K562 (cell line): ENCODE results near the gene MCC. TPM values are rescaled to one million over a fixed set of nuclear protein-coding genes. Genes with fewer than 3 reads are reported as not detected.

Source experiments
- ATAC-seq: fragments of 200-7000 bp; cut with Tn5 transposase; 3 replicates; pipeline ENCODE4 v1.9.1; 2020; ENCODE audit warnings: moderate library complexity
- BruUV-seq: library from RNA; stranded (reverse); fragments of 400-500 nt; replicated peaks from 2 replicates; lab custom pipeline; 2021; lab: Mats Ljungman, UMichigan
- CTCF ChIA-PET: fragments of 300-600 bp; formaldehyde crosslinking; extraction: SDS; loops from one replicate; lab custom pipeline; 2021; ENCODE audit warnings: low intra/inter-chr PET ratio; lab: Yijun Ruan, JAX
- POLR2A ChIA-PET: fragments of 300-600, 350-650 bp; sonication (Branson Sonifier 250); formaldehyde crosslinking; extraction: SDS; loops from one replicate; lab custom pipeline; 2021; ENCODE audit warnings: antibody characterized with exemption, inconsistent platforms; lab: Yijun Ruan, JAX
- DNase-seq, 4 experiments: peaks; one replicate each; pipeline versions ENCODE4 v3.0.0 to v3.0.0-alpha.2; 2011 to 2018; ENCODE audit warnings: low spot score in 3 of 4, mixed read lengths in 3 of 4; ENCODE audit errors: extremely low read depth in 1 of 4
- FAIRE-seq: peaks from 2 replicates; lab custom pipeline; 2011; peaks lifted over from hg19 to GRCh38; lab: Jason Lieb, UNC
- H2AFZ ChIP-seq: 2 replicates; pipeline ENCODE4 v1.6.0; 2011; ENCODE audit warnings: low read depth, low read length, control low read depth, inconsistent platforms
- H3K27ac ChIP-seq: fragments of 200-600 bp; 3 replicates; pipeline ENCODE4 v1.8.0; 2011; ENCODE audit warnings: low read depth, mild to moderate bottlenecking, control low read depth, inconsistent platforms, low read length, moderate library complexity, mixed read lengths; ENCODE audit errors: extremely low read depth
- H3K27me3 ChIP-seq, 2 experiments: fragments of 300-600 bp in 1 of 2; 2 replicates in 1 of 2; 3 replicates in 1 of 2; pipeline versions ENCODE4 v1.6.0 to v1.8.0; 2011; ENCODE audit warnings: inconsistent platforms in 2 of 2, low read length in 2 of 2, mild to moderate bottlenecking in 1 of 2, mixed read lengths in 1 of 2, moderate library complexity in 1 of 2; ENCODE audit not compliant: control insufficient read depth in 2 of 2, insufficient read depth in 2 of 2
- H3K36me3 ChIP-seq: fragments of 300-600 bp; 3 replicates; pipeline ENCODE4 v1.8.0; 2011; ENCODE audit warnings: mild to moderate bottlenecking, low read length, inconsistent platforms; ENCODE audit not compliant: control insufficient read depth, insufficient read depth
- H3K4me1 ChIP-seq, 2 experiments: fragments of 200-600 bp in 1 of 2; replicated peaks in 1 of 2; 2 replicates in 1 of 2; 3 replicates in 1 of 2; pipeline versions ENCODE4 v1.5.1 to v1.8.0; 2011; ENCODE audit warnings: inconsistent platforms in 2 of 2, low read length in 2 of 2, mild to moderate bottlenecking in 1 of 2, mixed read lengths in 1 of 2, moderate library complexity in 1 of 2; ENCODE audit not compliant: control insufficient read depth in 2 of 2, insufficient read depth in 2 of 2
- H3K4me2 ChIP-seq: 2 replicates; pipeline ENCODE4 v1.6.1; 2011; ENCODE audit warnings: low read length, control low read depth, inconsistent platforms, mixed read lengths; ENCODE audit not compliant: insufficient read depth
- H3K4me3 ChIP-seq: fragments of 200-600 bp; sonication (generic), shearing (Covaris generic); 2 replicates; pipeline ENCODE4 v1.5.1; 2016; ENCODE audit warnings: control low read depth, inconsistent platforms
- H3K79me2 ChIP-seq: fragments of 200-600 bp; 3 replicates; pipeline ENCODE4 v1.8.0; 2011; ENCODE audit warnings: low read length, inconsistent platforms; ENCODE audit not compliant: control insufficient read depth, insufficient read depth
- H3K9ac ChIP-seq, 2 experiments: 2 replicates each; pipeline versions ENCODE4 v1.6.0 to v1.6.1; 2011; ENCODE audit warnings: low read depth in 2 of 2, low read length in 2 of 2, control low read depth in 1 of 2, inconsistent platforms in 1 of 2, mild to moderate bottlenecking in 1 of 2, mixed read lengths in 1 of 2; ENCODE audit not compliant: insufficient read depth in 1 of 2
- H3K9me1 ChIP-seq: one replicate; pipeline ENCODE4 v1.6.0; 2011; ENCODE audit warnings: inconsistent platforms, mild to moderate bottlenecking, low read length, moderate library complexity; ENCODE audit not compliant: control insufficient read depth, insufficient read depth
- H3K9me3 ChIP-seq: replicated peaks from 2 replicates; pipeline ENCODE4 v1.5.1; 2011; ENCODE audit warnings: low read depth, low read length, inconsistent platforms; ENCODE audit not compliant: control insufficient read depth, insufficient read depth
- H4K20me1 ChIP-seq: replicated peaks from 2 replicates; pipeline ENCODE4 v1.6.1; 2011; ENCODE audit warnings: low read length, inconsistent platforms, mixed read lengths; ENCODE audit not compliant: control insufficient read depth, insufficient read depth
- ATF4 ChIP-seq: fragments of 450-650 bp; formaldehyde crosslinking; IDR thresholded peaks from 2 replicates; pipeline ENCODE4 v1.4.0; 2022; ENCODE audit warnings: mild to moderate bottlenecking, moderate library complexity
- CTCF ChIP-seq, 3 experiments: IDR thresholded peaks in 2 of 3; conservative IDR thresholded peaks in 1 of 3; 2 replicates each; pipeline ENCODE4 v1.5.1; 2011 to 2012; ENCODE audit warnings: low read length in 3 of 3, mild to moderate bottlenecking in 3 of 3, control low read depth in 2 of 3, improper control_type of control experiment in 1 of 3, inconsistent platforms in 1 of 3, low read depth in 1 of 3, mixed read lengths in 1 of 3, moderate library complexity in 1 of 3; ENCODE audit not compliant: insufficient read depth in 2 of 3
- MAZ ChIP-seq, 2 experiments: fragments of 450-650 bp in 1 of 2; sonication (generic) in 1 of 2; formaldehyde crosslinking; IDR thresholded peaks in 1 of 2; conservative IDR thresholded peaks in 1 of 2; 2 replicates each; pipeline versions ENCODE4 v1.4.0 to v1.5.0; 2020; ENCODE audit warnings: mild to moderate bottlenecking in 1 of 2, missing genetic modification reagents in 1 of 2
- MYBL2 ChIP-seq, 2 experiments: fragments of 450-650 bp in 1 of 2; sonication (generic) in 1 of 2; formaldehyde crosslinking in 1 of 2; IDR thresholded peaks; 2 replicates each; pipeline versions ENCODE4 v1.6.1 to v1.8.1; 2017 to 2022; ENCODE audit warnings: borderline replicate concordance in 1 of 2, inconsistent platforms in 1 of 2, low read depth in 1 of 2, mild to moderate bottlenecking in 1 of 2, missing genetic modification reagents in 1 of 2, moderate library complexity in 1 of 2
- SMAD1 ChIP-seq: fragments of 150-350 bp; IDR thresholded peaks from 2 replicates; pipeline ENCODE4 v1.6.1; 2014; ENCODE audit warnings: low read length, low read depth; ENCODE audit not compliant: partially characterized antibody
- ZFPM2 ChIP-seq: fragments of 250-450 bp; sonication (Bioruptor Pico); IDR thresholded peaks from 2 replicates; pipeline ENCODE4 v1.5.1; 2022; ENCODE audit warnings: mild to moderate bottlenecking
- ZNF124 ChIP-seq: sonication (generic); formaldehyde crosslinking; IDR thresholded peaks from 2 replicates; pipeline ENCODE4 v1.8.1; 2022; ENCODE audit warnings: missing genetic modification reagents
- WGBS: fragments of 100-300 bp; shearing (Covaris generic); methylation state at CpG from one replicate; pipeline ENCODE4 v1.1.6; 2016; ENCODE audit warnings: low coverage, mixed read lengths; ENCODE audit not compliant: insufficient coverage; ENCODE audit errors: missing lambda C conversion rate; 5-methylcytosine and 5-hydroxymethylcytosine counted together
- in situ Hi-C: fragments of 300-500 bp; cut with MboI; formaldehyde crosslinking; loops from 4 replicates; pipeline ENCODE4 v1.15.0; 2018; ENCODE audit warnings: inconsistent platforms, mixed read lengths
- intact Hi-C: fragments of 100-400 bp; cut with micrococcal nuclease; formaldehyde crosslinking; loops from 2 replicates; pipeline ENCODE4 v1.14.2; 2022
- polyA plus RNA-seq, 8 experiments: library from polyadenylated mRNA; depleted of rRNA in 4 of 8; stranded (reverse) in 5 of 8; unstranded in 3 of 8; fragments of >200 nt; fragmentation: Nextera tagmentation in 2 of 8; fragmentation: Illumina TruSeq in 1 of 8; extraction: Ambion mirVana in 2 of 8; extraction: Trizol in 1 of 8; gene quantifications; 2 replicates each; pipeline versions ENCODE4 v1.2.1 to v1.2.3, GENCODE V29; 2011 to 2014; ENCODE audit warnings: inconsistent platforms in 1 of 8, missing spikeins in 1 of 8
- total RNA-seq, 7 experiments: library from RNA; depleted of rRNA in 6 of 7; stranded (reverse); fragments of >200 nt in 6 of 7; fragmentation: Illumina TruSeq in 2 of 7; extraction: Trizol in 2 of 7; gene quantifications; 2 replicates each; pipeline versions ENCODE4 v1.2.1 to v1.2.3, GENCODE V29; 2011 to 2021; ENCODE audit warnings: low replicate concordance in 1 of 7
- TF ChIP-seq, protein P1 (sequence below): fragments of 150-350 bp; IDR thresholded peaks from 2 replicates; pipeline ENCODE4 v1.6.1; 2014; ENCODE audit warnings: low read depth, mild to moderate bottlenecking, low read length, borderline replicate concordance

Gene MCC
- total and polyA plus RNA-seq, 9 of the 15 experiments (the other 6 are each of a cell fraction or from before 2014, with no cell fraction given) = 0.04 to 0.24 (median 0.06) TPM; not detected in 1

- TF ChIP-seq, protein P1, sequence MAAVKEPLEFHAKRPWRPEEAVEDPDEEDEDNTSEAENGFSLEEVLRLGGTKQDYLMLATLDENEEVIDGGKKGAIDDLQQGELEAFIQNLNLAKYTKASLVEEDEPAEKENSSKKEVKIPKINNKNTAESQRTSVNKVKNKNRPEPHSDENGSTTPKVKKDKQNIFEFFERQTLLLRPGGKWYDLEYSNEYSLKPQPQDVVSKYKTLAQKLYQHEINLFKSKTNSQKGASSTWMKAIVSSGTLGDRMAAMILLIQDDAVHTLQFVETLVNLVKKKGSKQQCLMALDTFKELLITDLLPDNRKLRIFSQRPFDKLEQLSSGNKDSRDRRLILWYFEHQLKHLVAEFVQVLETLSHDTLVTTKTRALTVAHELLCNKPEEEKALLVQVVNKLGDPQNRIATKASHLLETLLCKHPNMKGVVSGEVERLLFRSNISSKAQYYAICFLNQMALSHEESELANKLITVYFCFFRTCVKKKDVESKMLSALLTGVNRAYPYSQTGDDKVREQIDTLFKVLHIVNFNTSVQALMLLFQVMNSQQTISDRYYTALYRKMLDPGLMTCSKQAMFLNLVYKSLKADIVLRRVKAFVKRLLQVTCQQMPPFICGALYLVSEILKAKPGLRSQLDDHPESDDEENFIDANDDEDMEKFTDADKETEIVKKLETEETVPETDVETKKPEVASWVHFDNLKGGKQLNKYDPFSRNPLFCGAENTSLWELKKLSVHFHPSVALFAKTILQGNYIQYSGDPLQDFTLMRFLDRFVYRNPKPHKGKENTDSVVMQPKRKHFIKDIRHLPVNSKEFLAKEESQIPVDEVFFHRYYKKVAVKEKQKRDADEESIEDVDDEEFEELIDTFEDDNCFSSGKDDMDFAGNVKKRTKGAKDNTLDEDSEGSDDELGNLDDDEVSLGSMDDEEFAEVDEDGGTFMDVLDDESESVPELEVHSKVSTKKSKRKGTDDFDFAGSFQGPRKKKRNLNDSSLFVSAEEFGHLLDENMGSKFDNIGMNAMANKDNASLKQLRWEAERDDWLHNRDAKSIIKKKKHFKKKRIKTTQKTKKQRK = no peak
- TF ChIP-seq SMAD1 = no peak
- TF ChIP-seq ZNF124 (CRISPR knock-in tag) = no peak
- TF ChIP-seq CTCF (IDR thresholded peaks at IDR 0.05 in 2 of 3, conservative IDR thresholded peaks at IDR 0.05 in 1 of 3; ENCODE audit: insufficient read depth in 2 of 3, low read depth in 1 of 3, low read length in 3 of 3) = no peak
These were observed 422.6 kb downstream of the MCC start (continued) for GRCh38 chr5:113065626-113066025.

- POLR2A ChIA-PET = interaction anchor here (1.6 kb wide), 1 partner anchor 14 kb away, joined by 4 read pairs; no protein-coding TSS in a partner anchor
- ATAC-seq (no peak), DNase-seq (no peak), FAIRE-seq (no peak)
- Histone ChIP-seq H3K9me3 (no peaks in the 10 kb centered on the region), H3K36me3 (no peaks in the 10 kb centered on the region), H3K9ac (no peak overlapping the region), H3K9me1 (no peaks in the 10 kb centered on the region), H4K20me1 (no peaks in the 10 kb centered on the region), H3K4me1 (peaks cover 1 to 8% of the 10 kb centered on the region in 2 experiments; a peak in 3 of 5 replicates), H2AFZ (0 out of 2 replicates have a peak overlapping the region, but pooled peaks have one; percentile 15), H3K4me2 (no peak overlapping the region), H3K27ac (no peak overlapping the region), H3K79me2 (no peaks in the 10 kb centered on the region), H3K27me3 (peaks cover 5 to 16% of the 10 kb centered on the region in 2 experiments; a peak in 3 of 5 replicates), H3K4me3 (no peak overlapping the region)
- CTCF ChIA-PET = no interaction called here
- no peak for TF ChIP-seq ZFPM2 (CRISPR knock-in tag)
- no peak for TF ChIP-seq MAZ (CRISPR knock-in tag; conservative IDR thresholded peaks at IDR 0.05 in 1 of 2, IDR thresholded peaks at IDR 0.05 in 1 of 2)
- no peak for TF ChIP-seq MYBL2 (IDR thresholded peaks at IDR 0.05; ENCODE audit: low read depth)
- no peak for TF ChIP-seq MYBL2 (CRISPR knock-in tag; IDR thresholded peaks at IDR 0.05; ENCODE audit: borderline replicate concordance)
- no peak for TF ChIP-seq ATF4
- in situ Hi-C loops = no loop called here
- BruUV-seq = no TSS peak
- intact Hi-C loops = no loop called here
- 15% methylated on average over 1 of the region's 1 CpG for WGBS
These were observed 423.4 kb downstream of the MCC start for GRCh38 chr5:113064806-113065205.
